ENCODE measurements around the gene STOML1.

- TF ChIP-seq CTCF (conservative IDR thresholded peaks at IDR 0.05; ENCODE audit: low read depth, low read length): no peak
- no peak for TF ChIP-seq EZH2phosphoT487 (IDR thresholded peaks at IDR 0.05; ENCODE audit: borderline replicate concordance, low read length)
- TF ChIP-seq EZH2 (IDR thresholded peaks at IDR 0.05; ENCODE audit: low read length, unreplicated experiment): no peak
These were observed 43.7 kb downstream of the STOML1 start for GRCh38 chr15:73948396-73948795.

All from PC-3 (cell line).